Measurements from ENCODE around the gene NDFIP1. TPM values are rescaled to one million over a fixed set of nuclear protein-coding genes. Genes with fewer than 3 reads are reported as not detected.
A peak's percentile ranks its signal among the peaks of the same experiment; 100 is the strongest.

Gene NDFIP1
- total and polyA plus RNA-seq, 2 experiments from 2014 or later = 55.2 to 75.3 TPM

- in situ Hi-C loops (cut with MboI) = no loop called here
- H3K27ac ChIP-seq = no peak overlapping the region
- no peak overlapping the region for H3K4me2 ChIP-seq (ENCODE audit: unreplicated experiment)
- H4K20me1 ChIP-seq (ENCODE audit: insufficient read depth) = no peaks in the 10 kb centered on the region
- no peaks in the 10 kb centered on the region for H3K27me3 ChIP-seq (replicated peaks; ENCODE audit: insufficient read depth)
- H3K9ac ChIP-seq = no peak overlapping the region
- no peak overlapping the region for H2AFZ ChIP-seq
- no peaks in the 10 kb centered on the region for H3K9me2 ChIP-seq (ENCODE audit: insufficient read depth)
- H3K36me3 ChIP-seq (ENCODE audit: low read depth) = no peaks in the 10 kb centered on the region
- peaks cover 20% of the 10 kb centered on the region for H3F3A ChIP-seq (ENCODE audit: insufficient read depth)
- H3K4me1 ChIP-seq (ENCODE audit: insufficient read depth) = peaks cover 19% of the 10 kb centered on the region
- H3K9me3 ChIP-seq (ENCODE audit: low read depth) = no peaks in the 10 kb centered on the region
- no peaks in the 10 kb centered on the region for H3K79me2 ChIP-seq (ENCODE audit: insufficient read depth)
- TF ChIP-seq EZH2 (IDR thresholded peaks at IDR 0.05; ENCODE audit: insufficient read depth, poor library complexity, severe bottlenecking) = no peak
- DNase-seq = no peak
- H3K4me3 ChIP-seq = no peak overlapping the region
- 84 to 96% methylated on average over 5 of the region's 5 CpGs for WGBS, 2 experiments (ENCODE audit: low coverage in 1 of 2, low lambda C conversion rate in 2 of 2, missing lambda C conversion rate in 2 of 2)
Measured at GRCh38 chr5:142197781-142198180, 89.2 kb downstream of the NDFIP1 start.

- Histone ChIP-seq H3K9ac (no peak overlapping the region), H3F3A (ENCODE audit: insufficient read depth) (peaks cover 20% of the 10 kb centered on the region), H3K4me2 (ENCODE audit: unreplicated experiment) (no peak overlapping the region), H3K79me2 (ENCODE audit: insufficient read depth) (no peaks in the 10 kb centered on the region), H2AFZ (no peak overlapping the region), H4K20me1 (ENCODE audit: insufficient read depth) (no peaks in the 10 kb centered on the region), H3K4me3 (no peak overlapping the region), H3K9me3 (ENCODE audit: low read depth) (no peaks in the 10 kb centered on the region), H3K36me3 (ENCODE audit: low read depth) (no peaks in the 10 kb centered on the region), H3K9me2 (ENCODE audit: insufficient read depth) (no peaks in the 10 kb centered on the region), H3K27ac (no peak overlapping the region), H3K27me3 (replicated peaks; ENCODE audit: insufficient read depth) (no peaks in the 10 kb centered on the region), H3K4me1 (ENCODE audit: insufficient read depth) (peaks cover 20% of the 10 kb centered on the region)
- DNase-seq = no peak
- in situ Hi-C loops (cut with MboI) = no loop called here
- 95 to 97% methylated on average over 8 of the region's 8 CpGs for WGBS, 2 experiments (ENCODE audit: low coverage in 1 of 2, low lambda C conversion rate in 2 of 2, missing lambda C conversion rate in 2 of 2)
- TF ChIP-seq EZH2 (IDR thresholded peaks at IDR 0.05; ENCODE audit: insufficient read depth, poor library complexity, severe bottlenecking) (no peak), EZH2phosphoT487 (IDR thresholded peaks at IDR 0.05; ENCODE audit: insufficient read depth, low read depth) (no peak)
Measured at GRCh38 chr5:142199388-142199787, 90.8 kb downstream of the NDFIP1 start.

- WGBS, 2 experiments (ENCODE audit: low coverage in 1 of 2, low lambda C conversion rate in 2 of 2, missing lambda C conversion rate in 2 of 2) = 65 to 80% methylated on average over 6 of the region's 6 CpGs
- in situ Hi-C loops (cut with MboI) = no loop called here
- no peak overlapping the region for H2AFZ ChIP-seq
- H3K79me2 ChIP-seq (ENCODE audit: insufficient read depth) = no peaks in the 10 kb centered on the region
- no peaks in the 10 kb centered on the region for H3K36me3 ChIP-seq (ENCODE audit: low read depth)
- DNase-seq = no peak
- H4K20me1 ChIP-seq (ENCODE audit: insufficient read depth) = no peaks in the 10 kb centered on the region
- H3F3A ChIP-seq (ENCODE audit: insufficient read depth) = peaks cover 20% of the 10 kb centered on the region
- H3K9me2 ChIP-seq (ENCODE audit: insufficient read depth) = no peaks in the 10 kb centered on the region
- H3K9ac ChIP-seq = no peak overlapping the region
- H3K9me3 ChIP-seq (ENCODE audit: low read depth) = no peaks in the 10 kb centered on the region
- TF ChIP-seq EZH2 (IDR thresholded peaks at IDR 0.05; ENCODE audit: insufficient read depth, poor library complexity, severe bottlenecking) (no peak), EZH2phosphoT487 (IDR thresholded peaks at IDR 0.05; ENCODE audit: insufficient read depth, low read depth) (no peak)
- no peaks in the 10 kb centered on the region for H3K27me3 ChIP-seq (replicated peaks; ENCODE audit: insufficient read depth)
- H3K27ac ChIP-seq = no peak overlapping the region
- H3K4me2 ChIP-seq (ENCODE audit: unreplicated experiment) = no peak overlapping the region
- no peak overlapping the region for H3K4me3 ChIP-seq
- H3K4me1 ChIP-seq (ENCODE audit: insufficient read depth) = peaks cover 20% of the 10 kb centered on the region
Measured at GRCh38 chr5:142200387-142200786, 91.8 kb downstream of the NDFIP1 start.

GRCh38 chr5:142201471-142201887 lies 92.9 kb downstream of the NDFIP1 start:
- WGBS, 2 experiments (ENCODE audit: low coverage in 1 of 2, low lambda C conversion rate in 2 of 2, missing lambda C conversion rate in 2 of 2) = 2 to 3% methylated on average over 3 of the region's 3 CpGs
- TF ChIP-seq EZH2 (IDR thresholded peaks at IDR 0.05; ENCODE audit: insufficient read depth, poor library complexity, severe bottlenecking) = no peak
- TF ChIP-seq EZH2phosphoT487 (IDR thresholded peaks at IDR 0.05; ENCODE audit: insufficient read depth, low read depth) = 0 out of 2 replicates have a peak, but pooled peaks have one; percentile 20
- H3K4me2 ChIP-seq (ENCODE audit: unreplicated experiment) = peak overlapping the region; percentile 47

GRCh38 chr5:142202282-142202681 lies 93.7 kb downstream of the NDFIP1 start:
- Histone ChIP-seq H3K36me3 (ENCODE audit: low read depth) (no peaks in the 10 kb centered on the region), H3K4me1 (ENCODE audit: insufficient read depth) (peaks cover 20% of the 10 kb centered on the region), H3K9me2 (ENCODE audit: insufficient read depth) (no peaks in the 10 kb centered on the region), H3K9ac (no peak overlapping the region), H3K9me3 (ENCODE audit: low read depth) (no peaks in the 10 kb centered on the region), H2AFZ (no peak overlapping the region), H3K27ac (peak overlapping the region; percentile 74), H4K20me1 (ENCODE audit: insufficient read depth) (no peaks in the 10 kb centered on the region), H3F3A (ENCODE audit: insufficient read depth) (peaks cover 20% of the 10 kb centered on the region), H3K4me2 (ENCODE audit: unreplicated experiment) (peak overlapping the region; percentile 47), H3K27me3 (replicated peaks; ENCODE audit: insufficient read depth) (no peaks in the 10 kb centered on the region), H3K4me3 (no peak overlapping the region), H3K79me2 (ENCODE audit: insufficient read depth) (no peaks in the 10 kb centered on the region)
- TF ChIP-seq EZH2phosphoT487 (IDR thresholded peaks at IDR 0.05; ENCODE audit: insufficient read depth, low read depth) = no peak
- TF ChIP-seq EZH2 (IDR thresholded peaks at IDR 0.05; ENCODE audit: insufficient read depth, poor library complexity, severe bottlenecking) = no peak
- peak; percentile 76 for DNase-seq
- WGBS, 2 experiments (ENCODE audit: low coverage in 1 of 2, low lambda C conversion rate in 2 of 2, missing lambda C conversion rate in 2 of 2) = 36 to 40% methylated on average over 1 of the region's 1 CpG
- in situ Hi-C loops (cut with MboI) = no loop called here

More at GRCh38 chr5:142201471-142201887, 92.9 kb downstream of the NDFIP1 start:
- Histone ChIP-seq H3F3A (ENCODE audit: insufficient read depth) (peaks cover 20% of the 10 kb centered on the region), H3K9me3 (ENCODE audit: low read depth) (no peaks in the 10 kb centered on the region), H3K9me2 (ENCODE audit: insufficient read depth) (no peaks in the 10 kb centered on the region), H3K4me3 (no peak overlapping the region), H4K20me1 (ENCODE audit: insufficient read depth) (no peaks in the 10 kb centered on the region), H3K27ac (peak overlapping the region; percentile 74), H3K79me2 (ENCODE audit: insufficient read depth) (no peaks in the 10 kb centered on the region), H3K27me3 (replicated peaks; ENCODE audit: insufficient read depth) (no peaks in the 10 kb centered on the region), H2AFZ (no peak overlapping the region), H3K36me3 (ENCODE audit: low read depth) (no peaks in the 10 kb centered on the region), H3K9ac (no peak overlapping the region), H3K4me1 (ENCODE audit: insufficient read depth) (peaks cover 20% of the 10 kb centered on the region)
- in situ Hi-C loops (cut with MboI) = no loop called here
- peak; percentile 97 for DNase-seq

Other genes starting within 250 kb of the NDFIP1 start
- 3.5 and 10.9 TPM in 2 replicates for gene PCDH1, start 230.4 kb upstream of the NDFIP1 start, total RNA-seq (2014; rRNA removed; shearing (Covaris generic))
- gene PCDH1, start 230.4 kb upstream of the NDFIP1 start, polyA plus RNA-seq (2016; fragmentation: Nextera tagmentation; extraction: Ambion mirVana) = 1.6 and 2.4 TPM in 2 replicates
- gene DELE1, start 184.9 kb upstream of the NDFIP1 start, total RNA-seq (2014; rRNA removed; shearing (Covaris generic)) = 39.5 and 47.9 TPM in 2 replicates
- 28.9 and 35.1 TPM in 2 replicates for gene DELE1, start 184.9 kb upstream of the NDFIP1 start, polyA plus RNA-seq (2016; fragmentation: Nextera tagmentation; extraction: Ambion mirVana)
- 0.13 TPM in 1 of 2 replicates, not detected in the other for gene PCDH12, start 150.6 kb upstream of the NDFIP1 start, total RNA-seq (2014; rRNA removed; shearing (Covaris generic))
- gene PCDH12, start 150.6 kb upstream of the NDFIP1 start, polyA plus RNA-seq (2016; fragmentation: Nextera tagmentation; extraction: Ambion mirVana) = 0.11 and 0.36 TPM in 2 replicates
- gene RNF14, start 139.7 kb upstream of the NDFIP1 start, total RNA-seq (2014; rRNA removed; shearing (Covaris generic)) = 101 and 110 TPM in 2 replicates
- gene RNF14, start 139.7 kb upstream of the NDFIP1 start, polyA plus RNA-seq (2016; fragmentation: Nextera tagmentation; extraction: Ambion mirVana) = 77.8 and 81.1 TPM in 2 replicates
- 24.8 and 28.7 TPM in 2 replicates for gene GNPDA1, start 95.8 kb upstream of the NDFIP1 start, total RNA-seq (2014; rRNA removed; shearing (Covaris generic))
- 27.6 and 31.5 TPM in 2 replicates for gene GNPDA1, start 95.8 kb upstream of the NDFIP1 start, polyA plus RNA-seq (2016; fragmentation: Nextera tagmentation; extraction: Ambion mirVana)
- gene SPRY4, start 216.2 kb downstream of the NDFIP1 start, total RNA-seq (2014; rRNA removed; shearing (Covaris generic)) = 10.9 and 12.8 TPM in 2 replicates
- 8.5 and 9.2 TPM in 2 replicates for gene SPRY4, start 216.2 kb downstream of the NDFIP1 start, polyA plus RNA-seq (2016; fragmentation: Nextera tagmentation; extraction: Ambion mirVana)